ENCODE data around the gene PARD3.

PARD3 gene

GRCh38 chr10:34670081-34670480 lies 145.0 kb downstream of the PARD3 start:
- H3K27ac ChIP-seq, result no peak overlapping the region
- intact Hi-C loops (cut with DNase I; ENCODE audit: low total_unique reads), result no loop called here
- no peak for DNase-seq
- TF ChIP-seq, protein P1, sequence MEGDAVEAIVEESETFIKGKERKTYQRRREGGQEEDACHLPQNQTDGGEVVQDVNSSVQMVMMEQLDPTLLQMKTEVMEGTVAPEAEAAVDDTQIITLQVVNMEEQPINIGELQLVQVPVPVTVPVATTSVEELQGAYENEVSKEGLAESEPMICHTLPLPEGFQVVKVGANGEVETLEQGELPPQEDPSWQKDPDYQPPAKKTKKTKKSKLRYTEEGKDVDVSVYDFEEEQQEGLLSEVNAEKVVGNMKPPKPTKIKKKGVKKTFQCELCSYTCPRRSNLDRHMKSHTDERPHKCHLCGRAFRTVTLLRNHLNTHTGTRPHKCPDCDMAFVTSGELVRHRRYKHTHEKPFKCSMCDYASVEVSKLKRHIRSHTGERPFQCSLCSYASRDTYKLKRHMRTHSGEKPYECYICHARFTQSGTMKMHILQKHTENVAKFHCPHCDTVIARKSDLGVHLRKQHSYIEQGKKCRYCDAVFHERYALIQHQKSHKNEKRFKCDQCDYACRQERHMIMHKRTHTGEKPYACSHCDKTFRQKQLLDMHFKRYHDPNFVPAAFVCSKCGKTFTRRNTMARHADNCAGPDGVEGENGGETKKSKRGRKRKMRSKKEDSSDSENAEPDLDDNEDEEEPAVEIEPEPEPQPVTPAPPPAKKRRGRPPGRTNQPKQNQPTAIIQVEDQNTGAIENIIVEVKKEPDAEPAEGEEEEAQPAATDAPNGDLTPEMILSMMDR (IDR thresholded peaks at IDR 0.05), result no peak
- H3K27me3 ChIP-seq, result no peaks in the 10 kb centered on the region
- no peaks in the 10 kb centered on the region for H3K9me3 ChIP-seq
- no peaks in the 10 kb centered on the region for H3K36me3 ChIP-seq
- peaks cover 0 to 12% (median 4%) of the 10 kb centered on the region in 4 donors for H3K4me1 ChIP-seq
- no peak overlapping the region for H3K4me3 ChIP-seq

DNA sequence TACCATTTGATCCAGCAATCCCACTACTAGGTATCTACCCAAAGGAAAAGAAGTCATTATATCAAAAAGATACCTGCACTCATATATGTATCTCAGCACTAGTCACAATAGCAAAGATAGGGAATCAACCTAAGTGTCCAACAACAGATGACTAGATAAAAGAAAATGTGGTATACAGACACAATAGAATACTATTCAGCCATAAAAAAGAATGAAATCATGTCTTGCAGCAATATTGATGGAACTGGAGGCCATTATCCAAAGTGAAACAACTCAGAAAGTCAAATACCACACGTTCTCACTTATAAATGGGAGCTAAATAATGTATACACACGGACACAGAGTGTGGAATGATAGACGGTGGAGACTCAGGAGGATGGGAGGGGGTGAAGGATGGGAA lies 146.0 kb downstream of the PARD3 start:
- Histone ChIP-seq H3K4me1 (peaks cover 0 to 12% (median 4%) of the 10 kb centered on the region in 4 donors), H3K27ac (no peak overlapping the region), H3K9me3 (no peaks in the 10 kb centered on the region), H3K27me3 (no peaks in the 10 kb centered on the region), H3K36me3 (no peaks in the 10 kb centered on the region), H3K4me3 (no peak overlapping the region)
- intact Hi-C loops (cut with DNase I; ENCODE audit: low total_unique reads), result loop anchor here (10.0 kb wide), 1 partner anchor 356 kb away; no protein-coding TSS in a partner anchor
- TF ChIP-seq, protein P1 (IDR thresholded peaks at IDR 0.05), result no peak
- no peak for DNase-seq

- intact Hi-C loops (cut with DNase I; ENCODE audit: low total_unique reads), result loop anchor here (10.0 kb wide), 1 partner anchor 358 kb away; no protein-coding TSS in a partner anchor
These were observed 147.9 kb downstream of the PARD3 start for GRCh38 chr10:34667177-34667576.

DNA sequence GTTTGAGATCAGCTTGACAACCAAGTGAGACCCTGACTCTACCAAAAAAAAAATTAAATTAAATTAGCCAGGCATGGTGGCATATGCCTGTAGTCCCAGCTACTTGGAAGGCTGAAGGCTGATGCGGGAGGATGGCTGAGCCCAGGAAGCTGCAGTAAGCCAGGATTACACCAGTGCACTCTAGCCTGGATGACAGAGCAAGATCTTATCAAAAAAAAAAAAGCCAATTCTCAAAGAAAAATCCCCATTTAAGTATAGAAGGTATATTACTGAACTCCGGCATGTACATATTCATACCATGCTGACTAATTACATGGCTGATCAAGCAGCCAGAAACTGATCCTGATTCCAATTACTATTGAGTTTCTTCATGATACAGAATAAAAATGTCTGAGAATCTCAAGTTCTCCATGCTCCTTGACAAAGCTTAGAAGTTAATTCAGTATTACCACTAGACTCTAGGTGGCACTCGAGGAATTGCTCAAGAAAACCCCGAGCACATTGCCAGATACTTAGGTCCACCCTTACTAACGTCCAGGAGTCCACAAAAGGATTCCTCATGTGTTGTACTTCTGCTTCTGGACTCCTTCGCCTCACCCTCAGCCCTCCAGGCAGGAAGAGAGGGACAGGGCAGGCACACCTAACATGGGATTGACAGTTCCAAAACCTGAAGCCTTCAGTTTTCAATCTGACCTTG lies 148.9 kb downstream of the PARD3 start:
- Histone ChIP-seq H3K9me3 (no peaks in the 10 kb centered on the region), H3K27ac (no peak overlapping the region), H3K4me1 (no peaks in the 10 kb centered on the region), H3K4me3 (no peak overlapping the region), H3K27me3 (no peaks in the 10 kb centered on the region), H3K36me3 (no peaks in the 10 kb centered on the region)
- TF ChIP-seq, protein P1 (IDR thresholded peaks at IDR 0.05), result peak; percentile 57 to 71
- intact Hi-C loops (cut with DNase I; ENCODE audit: low total_unique reads), result loop anchor here (10.0 kb wide), 1 partner anchor 359 kb away; no protein-coding TSS in a partner anchor
- DNase-seq, result peak in 1 of 2 donors; percentile 46

More at GRCh38 chr10:34667177-34667576, 147.9 kb downstream of the PARD3 start:
- TF ChIP-seq, protein P1 (IDR thresholded peaks at IDR 0.05), result no peak
- no peak overlapping the region for H3K4me3 ChIP-seq
- no peaks in the 10 kb centered on the region for H3K4me1 ChIP-seq
- H3K27ac ChIP-seq, result no peak overlapping the region
- H3K9me3 ChIP-seq, result no peaks in the 10 kb centered on the region
- no peaks in the 10 kb centered on the region for H3K27me3 ChIP-seq
- H3K36me3 ChIP-seq, result no peaks in the 10 kb centered on the region
- DNase-seq, result no peak

GRCh38 chr10:34664706-34665105 lies 150.4 kb downstream of the PARD3 start:
- peaks cover 0 to 6% (median 0%) of the 10 kb centered on the region in 4 donors for H3K4me1 ChIP-seq

More at GRCh38 chr10:34664706-34665105, 150.4 kb downstream of the PARD3 start:
- no peaks in the 10 kb centered on the region for H3K9me3 ChIP-seq
- no peaks in the 10 kb centered on the region for H3K36me3 ChIP-seq
- H3K27me3 ChIP-seq, result no peaks in the 10 kb centered on the region
- TF ChIP-seq, protein P1 (IDR thresholded peaks at IDR 0.05), result no peak
- no peak overlapping the region for H3K4me3 ChIP-seq
- no peak overlapping the region for H3K27ac ChIP-seq
- DNase-seq, result no peak
- intact Hi-C loops (cut with DNase I; ENCODE audit: low total_unique reads), result loop anchor here (10.0 kb wide), 1 partner anchor 360 kb away; no protein-coding TSS in a partner anchor
